HepG2 (cell line): ENCODE results near the gene KIAA0825. TPM values are rescaled to one million over a fixed set of nuclear protein-coding genes. Genes with fewer than 3 reads are reported as not detected.
A peak's percentile ranks its signal among the peaks of the same experiment; 100 is the strongest.

Experiments
- ATAC-seq: fragments of 200-7000 bp; cut with Tn5 transposase; 3 replicates; pipeline ENCODE4 v1.9.1; 2020; ENCODE audit warnings: mild to moderate bottlenecking, moderate library complexity
- BruUV-seq: library from RNA; stranded (reverse); fragments of 400-500 nt; replicated peaks from 2 replicates; lab custom pipeline; 2021; lab: Mats Ljungman, UMichigan
- CTCF ChIA-PET: fragments of 300-600 bp; formaldehyde crosslinking; extraction: SDS; loops from one replicate; lab custom pipeline; 2021; ENCODE audit warnings: low total read pairs, inconsistent platforms, low intra/inter-chr PET ratio; lab: Yijun Ruan, JAX
- POLR2A ChIA-PET: fragments of 350-600 bp; sonication (Branson Sonifier 250); formaldehyde crosslinking; loops from one replicate; lab custom pipeline; 2020; ENCODE audit warnings: antibody characterized with exemption, inconsistent platforms; lab: Yijun Ruan, JAX
- DNase-seq: peaks from one replicate; pipeline ENCODE4 v3.0.0-alpha.2; 2015; ENCODE audit warnings: low spot score
- FAIRE-seq: peaks from 3 replicates; lab custom pipeline; 2011; peaks lifted over from hg19 to GRCh38; lab: Jason Lieb, UNC
- H2AFZ ChIP-seq: one replicate; pipeline ENCODE4 v1.6.1; 2011; ENCODE audit warnings: low read length, inconsistent platforms
- H3K27ac ChIP-seq: fragments of 300-600 bp; 3 replicates; pipeline ENCODE4 v1.8.0; 2011; ENCODE audit warnings: mixed run types, mild to moderate bottlenecking, mixed read lengths, low read length, inconsistent platforms; ENCODE audit not compliant: insufficient read depth; ENCODE audit errors: extremely low read length
- H3K27me3 ChIP-seq, 2 experiments: fragments of 200-600 bp in 1 of 2; 2 replicates in 1 of 2; 3 replicates in 1 of 2; pipeline versions ENCODE4 v1.6.0 to v1.8.0; 2011; ENCODE audit warnings: low read length in 2 of 2, mild to moderate bottlenecking in 2 of 2, moderate library complexity in 2 of 2, inconsistent platforms in 1 of 2; ENCODE audit not compliant: insufficient read depth in 2 of 2, control insufficient read depth in 1 of 2
- H3K36me3 ChIP-seq, 2 experiments: fragments of 200-600 bp in 1 of 2; replicated peaks in 1 of 2; 2 replicates in 1 of 2; 3 replicates in 1 of 2; pipeline versions ENCODE4 v1.5.1 to v1.8.0; 2011; ENCODE audit warnings: low read length in 2 of 2, inconsistent platforms in 1 of 2; ENCODE audit not compliant: insufficient read depth in 2 of 2, control insufficient read depth in 1 of 2
- H3K4me1 ChIP-seq: 2 replicates; pipeline ENCODE4 v1.5.1; 2012; ENCODE audit warnings: low read length, inconsistent platforms; ENCODE audit not compliant: insufficient read depth
- H3K4me2 ChIP-seq: 2 replicates; pipeline ENCODE4 v1.6.0; 2011; ENCODE audit warnings: low read depth, low read length, inconsistent platforms
- H3K4me3 ChIP-seq, 3 experiments: fragments of 200-600 bp in 1 of 3; sonication (generic), shearing (Covaris generic) in 1 of 3; replicated peaks in 1 of 3; 2 replicates each; pipeline ENCODE4 v1.5.1; 2011 to 2016; ENCODE audit warnings: low read length in 3 of 3, inconsistent platforms in 2 of 3, low read depth in 2 of 3, mild to moderate bottlenecking in 2 of 3, control low read depth in 1 of 3, mixed read lengths in 1 of 3; ENCODE audit not compliant: insufficient read depth in 1 of 3
- H3K79me2 ChIP-seq: one replicate; pipeline ENCODE4 v1.6.1; 2011; ENCODE audit warnings: low read length, inconsistent platforms; ENCODE audit not compliant: insufficient read depth
- H3K9ac ChIP-seq: 2 replicates; pipeline ENCODE4 v1.6.0; 2011; ENCODE audit warnings: mild to moderate bottlenecking, low read depth, low read length, inconsistent platforms; ENCODE audit not compliant: insufficient read depth
- H3K9me3 ChIP-seq: 2 replicates; pipeline ENCODE4 v1.5.1; 2012; ENCODE audit warnings: mild to moderate bottlenecking, low read length
- H4K20me1 ChIP-seq: 2 replicates; pipeline ENCODE4 v1.6.0; 2011; ENCODE audit warnings: inconsistent platforms, mild to moderate bottlenecking, low read length, moderate library complexity; ENCODE audit not compliant: insufficient read depth
- CEBPB ChIP-seq: IDR thresholded peaks from 2 replicates; pipeline ENCODE4 v1.6.1; 2011; ENCODE audit warnings: low read depth, low read length, improper control_type of control experiment, borderline replicate concordance
- KDM1A ChIP-seq: IDR thresholded peaks from 2 replicates; pipeline ENCODE4 v1.6.1; 2016; ENCODE audit warnings: missing compliant biosample characterization
- KDM4B ChIP-seq: sonication (generic); formaldehyde crosslinking; IDR thresholded peaks from 2 replicates; pipeline ENCODE4 v1.4.0; 2020; ENCODE audit warnings: missing genetic modification reagents
- KLF13 ChIP-seq: sonication (generic); formaldehyde crosslinking; IDR thresholded peaks from 2 replicates; pipeline ENCODE4 v1.4.0; 2020; ENCODE audit warnings: mild to moderate bottlenecking, missing genetic modification reagents
- SMAD3 ChIP-seq: sonication (generic); formaldehyde crosslinking; IDR thresholded peaks from 2 replicates; pipeline ENCODE4 v1.4.0; 2020; ENCODE audit warnings: missing genetic modification reagents
- SMARCC2 ChIP-seq: fragments of 450-650 bp; IDR thresholded peaks from 2 replicates; pipeline ENCODE4 v1.6.1; 2017; ENCODE audit warnings: antibody characterized with exemption, mild to moderate bottlenecking
- STAT5B ChIP-seq: sonication (generic); formaldehyde crosslinking; IDR thresholded peaks from 2 replicates; pipeline ENCODE4 v1.4.0; 2020; ENCODE audit warnings: missing genetic modification reagents
- THYN1 ChIP-seq: sonication (generic); formaldehyde crosslinking; IDR thresholded peaks from 2 replicates; pipeline ENCODE4 v1.8.1; 2023; ENCODE audit warnings: low read depth, mild to moderate bottlenecking, moderate library complexity, missing genetic modification reagents, borderline replicate concordance
- ZNF230 ChIP-seq: sonication (generic); formaldehyde crosslinking; IDR thresholded peaks from 2 replicates; pipeline ENCODE4 v1.4.0; 2020; ENCODE audit warnings: mild to moderate bottlenecking, missing genetic modification reagents
- ZNF704 ChIP-seq: sonication (generic); formaldehyde crosslinking; IDR thresholded peaks from 2 replicates; pipeline ENCODE4 v1.8.1; 2023; ENCODE audit warnings: mild to moderate bottlenecking, inconsistent platforms, moderate library complexity, missing genetic modification reagents, borderline replicate concordance
- ZNF761 ChIP-seq: sonication (generic); formaldehyde crosslinking; conservative IDR thresholded peaks from 2 replicates; pipeline ENCODE4 v1.4.0; 2020; ENCODE audit warnings: mild to moderate bottlenecking, missing genetic modification reagents
- ZNF772 ChIP-seq: sonication (generic); formaldehyde crosslinking; IDR thresholded peaks from 2 replicates; pipeline ENCODE4 v1.5.0; 2020; ENCODE audit warnings: mild to moderate bottlenecking, missing genetic modification reagents
- WGBS: methylation state at CpG from one replicate; pipeline ENCODE4 v1.1.6; 2017; ENCODE audit warnings: low lambda C conversion rate; 5-methylcytosine and 5-hydroxymethylcytosine counted together
- in situ Hi-C: cut with HindIII; loops from 2 replicates; pipeline ENCODE4 v1.10.0; 2017; ENCODE audit warnings: low pct_unique_long_range_greater_than_20kb; ENCODE audit not compliant: extremely low pct_ligation_motif_present
- intact Hi-C: fragments of 100-400 bp; cut with micrococcal nuclease; formaldehyde crosslinking; loops from one replicate; pipeline ENCODE4 v1.10.0; 2022; ENCODE audit not compliant: unreplicated experiment
- polyA plus RNA-seq, 8 experiments: library from polyadenylated mRNA; depleted of rRNA in 3 of 8; stranded (reverse) in 7 of 8; unstranded in 1 of 8; fragments of >200 nt; fragmentation: Illumina TruSeq in 4 of 8; extraction: Trizol in 4 of 8; gene quantifications; 2 replicates each; pipeline versions ENCODE4 v1.2.1 to v1.2.3, GENCODE V29; 2011 to 2016; ENCODE audit warnings: low read depth in 4 of 8, missing spikeins in 1 of 8, mixed read lengths in 1 of 8; ENCODE audit not compliant: insufficient read depth in 1 of 8
- total RNA-seq, 5 experiments: library from RNA; depleted of rRNA; stranded (reverse); fragments of >200 nt; fragmentation: Illumina TruSeq; extraction: Trizol; gene quantifications; 2 replicates each; pipeline ENCODE4 v1.2.3, GENCODE V29; 2016; ENCODE audit warnings: low read depth in 1 of 5
- TF ChIP-seq, protein P1 (sequence below): sonication (generic); formaldehyde crosslinking; IDR thresholded peaks from 2 replicates; pipeline ENCODE4 v1.8.1; 2023; ENCODE audit warnings: mild to moderate bottlenecking, moderate library complexity, missing genetic modification reagents

The KIAA0825 gene
- total and polyA plus RNA-seq, 2 of the 13 experiments (the other 11 are each of a cell fraction or from before 2014, with no cell fraction given), result 0.05 to 0.51 TPM

DNA sequence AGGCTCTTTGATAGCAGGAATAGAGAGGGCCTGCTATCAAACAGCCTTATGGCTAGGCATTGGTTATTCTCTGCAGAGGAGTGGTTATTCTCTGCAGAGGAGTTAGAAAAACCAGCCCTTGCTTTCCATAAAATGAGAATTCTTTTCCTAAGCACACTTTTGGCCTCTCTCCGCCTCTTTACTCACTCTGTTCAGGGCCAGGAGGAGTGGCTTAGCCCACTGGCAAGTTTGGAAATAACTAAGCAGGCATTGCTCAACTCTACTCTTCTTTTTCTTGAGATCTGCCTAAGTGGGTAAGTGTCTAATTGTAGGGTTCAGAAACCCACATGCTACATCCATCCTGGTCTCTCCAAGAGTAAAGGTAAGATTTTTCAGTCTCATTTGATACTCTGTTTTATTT is 341.7 kb downstream of the KIAA0825 start:
- Histone ChIP-seq H3K4me3 (no peak overlapping the region), H2AFZ (no peak overlapping the region), H3K9ac (no peak overlapping the region), H3K27me3 (no peaks in the 10 kb centered on the region), H3K4me2 (no peak overlapping the region), H3K4me1 (no peaks in the 10 kb centered on the region), H3K27ac (no peak overlapping the region), H4K20me1 (no peaks in the 10 kb centered on the region)
- POLR2A ChIA-PET, result no interaction called here
- ATAC-seq (no peak), FAIRE-seq (no peak)
- CTCF ChIA-PET, result no interaction called here
- intact Hi-C loops, result no loop called here
- 12% methylated on average over 1 of the region's 1 CpG for WGBS
- TF ChIP-seq KDM4B (CRISPR knock-in tag) (no peak), SMAD3 (no peak), ZNF772 (no peak), THYN1 (CRISPR knock-in tag) (no peak), ZNF230 (no peak), SMARCC2 (no peak), ZNF761 (CRISPR knock-in tag) (no peak), KLF13 (CRISPR knock-in tag) (no peak), KDM1A (no peak)
- TF ChIP-seq, protein P1, sequence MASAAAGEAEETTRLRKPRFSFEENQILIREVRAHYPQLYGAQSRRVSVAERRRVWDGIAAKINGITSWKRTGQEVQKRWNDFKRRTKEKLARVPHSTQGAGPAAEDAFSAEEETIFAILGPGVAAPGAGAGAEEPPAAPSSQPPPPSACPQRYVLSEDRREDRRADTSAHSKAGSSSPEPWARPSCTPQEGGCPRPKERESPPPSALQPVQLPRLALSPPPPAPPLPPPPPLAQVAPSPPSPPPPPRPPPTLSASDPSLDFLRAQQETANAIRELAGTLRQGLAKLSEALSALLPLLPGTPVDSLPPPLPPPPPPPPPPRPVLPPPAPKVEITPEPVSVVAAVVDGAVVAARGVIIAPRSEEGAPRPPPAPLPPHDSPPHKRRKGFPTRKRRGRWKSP (CRISPR knock-in tag), result no peak
- TF ChIP-seq, all 625 proteins: peak for 0
- Histone ChIP-seq H3K9me3 (no peaks in the 10 kb centered on the region), H3K36me3 (no peaks in the 10 kb centered on the region), H3K79me2 (no peaks in the 10 kb centered on the region)
- in situ Hi-C loops, result no loop called here
- DNase-seq, result no peak
- no TSS peak for BruUV-seq

GRCh38 chr5:94276048-94276447 is 342.4 kb downstream of the KIAA0825 start:
- Histone ChIP-seq H3K79me2 (no peaks in the 10 kb centered on the region), H3K4me2 (no peak overlapping the region), H4K20me1 (no peaks in the 10 kb centered on the region), H3K27me3 (no peaks in the 10 kb centered on the region), H3K4me1 (no peaks in the 10 kb centered on the region), H3K9ac (no peak overlapping the region), H2AFZ (no peak overlapping the region), H3K4me3 (no peak overlapping the region), H3K36me3 (no peaks in the 10 kb centered on the region), H3K9me3 (no peaks in the 10 kb centered on the region), H3K27ac (no peak overlapping the region)
- CTCF ChIA-PET, result no interaction called here
- in situ Hi-C loops, result no loop called here
- FAIRE-seq, result no peak
- TF ChIP-seq CEBPB (0 out of 2 replicates have a peak, but pooled peaks have one; percentile 9), ZNF704 (no peak), STAT5B (CRISPR knock-in tag) (no peak)
- POLR2A ChIA-PET, result no interaction called here
- no peak for ATAC-seq
- BruUV-seq, result no TSS peak
- intact Hi-C loops, result no loop called here
- WGBS, result 8% methylated on average over 1 of the region's 1 CpG
- DNase-seq, result no peak
